Measurements from ENCODE around the gene C9orf152. TPM values are rescaled to one million over a fixed set of nuclear protein-coding genes. Genes with fewer than 3 reads are reported as not detected.
"Not testable (repeated sequence)": the region's sequence is repeated elsewhere in the genome, so short reads cannot be mapped to it uniquely, and the experiment has no call there.

C9orf152 gene
- total RNA-seq, 2 experiments from 2014 or later: not detected

DNA sequence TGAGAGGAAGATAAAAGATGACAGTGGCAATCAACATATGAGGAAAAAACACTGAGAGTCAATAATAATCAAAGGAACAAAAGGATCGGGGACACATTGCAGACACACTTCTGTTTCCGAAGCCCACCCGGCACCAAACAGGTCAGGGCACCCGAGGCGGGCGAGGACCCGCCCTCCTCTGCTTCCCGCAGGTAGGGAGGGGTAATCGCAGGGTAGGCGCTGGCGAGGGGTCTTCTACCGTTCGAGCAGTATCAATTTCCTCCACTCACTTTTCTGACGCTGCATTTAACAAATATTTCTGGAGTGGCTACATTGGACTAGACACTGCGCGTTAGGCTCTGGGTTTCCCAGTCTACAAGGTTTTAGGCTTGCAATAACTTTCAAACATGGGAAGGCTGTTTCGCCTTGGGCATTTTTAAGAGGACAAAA is 47.1 kb upstream of the C9orf152 start:
- peak overlapping the region; percentile 96 for H3K4me3 Mint-ChIP-seq
- CTCF ChIA-PET: no interaction called here
- POLR2A ChIA-PET: no interaction called here
- intact Hi-C loops (cut with micrococcal nuclease): no loop called here
- peaks cover 46% of the 10 kb centered on the region for H3K36me3 Mint-ChIP-seq (ENCODE audit: low read depth)
- DNase-seq (peak; percentile 20), ATAC-seq (no peak)
- peaks cover 46% of the 10 kb centered on the region for H3K4me1 Mint-ChIP-seq (ENCODE audit: low read depth)
- peak overlapping the region; percentile 99 for H3K27ac Mint-ChIP-seq
- H3K9me3 Mint-ChIP-seq: no peaks in the 10 kb centered on the region
- TF ChIP-seq, protein P1, sequence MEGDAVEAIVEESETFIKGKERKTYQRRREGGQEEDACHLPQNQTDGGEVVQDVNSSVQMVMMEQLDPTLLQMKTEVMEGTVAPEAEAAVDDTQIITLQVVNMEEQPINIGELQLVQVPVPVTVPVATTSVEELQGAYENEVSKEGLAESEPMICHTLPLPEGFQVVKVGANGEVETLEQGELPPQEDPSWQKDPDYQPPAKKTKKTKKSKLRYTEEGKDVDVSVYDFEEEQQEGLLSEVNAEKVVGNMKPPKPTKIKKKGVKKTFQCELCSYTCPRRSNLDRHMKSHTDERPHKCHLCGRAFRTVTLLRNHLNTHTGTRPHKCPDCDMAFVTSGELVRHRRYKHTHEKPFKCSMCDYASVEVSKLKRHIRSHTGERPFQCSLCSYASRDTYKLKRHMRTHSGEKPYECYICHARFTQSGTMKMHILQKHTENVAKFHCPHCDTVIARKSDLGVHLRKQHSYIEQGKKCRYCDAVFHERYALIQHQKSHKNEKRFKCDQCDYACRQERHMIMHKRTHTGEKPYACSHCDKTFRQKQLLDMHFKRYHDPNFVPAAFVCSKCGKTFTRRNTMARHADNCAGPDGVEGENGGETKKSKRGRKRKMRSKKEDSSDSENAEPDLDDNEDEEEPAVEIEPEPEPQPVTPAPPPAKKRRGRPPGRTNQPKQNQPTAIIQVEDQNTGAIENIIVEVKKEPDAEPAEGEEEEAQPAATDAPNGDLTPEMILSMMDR (IDR thresholded peaks at IDR 0.05): no peak
- H3K27me3 Mint-ChIP-seq: no peaks in the 10 kb centered on the region

DNA sequence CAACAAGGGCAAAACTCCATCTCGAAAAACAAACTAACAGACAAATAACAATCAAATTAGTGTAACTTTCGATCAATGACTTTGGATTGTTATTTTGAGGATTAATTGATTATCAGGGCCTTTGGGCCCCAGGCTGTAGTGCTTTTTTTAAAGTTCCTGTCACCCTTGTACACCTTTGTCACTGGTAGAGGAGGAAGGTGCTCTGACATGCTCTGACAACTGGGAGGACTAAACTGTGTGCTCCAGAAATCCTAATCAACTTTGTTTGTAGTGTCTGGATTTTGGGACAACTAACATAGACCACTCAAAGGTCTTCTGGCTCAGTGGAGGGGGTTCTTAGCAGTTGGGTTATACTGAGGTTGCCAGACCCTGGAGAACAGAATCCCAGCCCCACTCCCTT is 46.5 kb upstream of the C9orf152 start:
- H3K27me3 Mint-ChIP-seq: no peaks in the 10 kb centered on the region
- peak overlapping the region; percentile 96 for H3K4me3 Mint-ChIP-seq
- ChIA-PET CTCF (no interaction called here), POLR2A (no interaction called here)
- H3K4me1 Mint-ChIP-seq (ENCODE audit: low read depth): peaks cover 46% of the 10 kb centered on the region
- TF ChIP-seq, protein P1 (IDR thresholded peaks at IDR 0.05): no peak
- DNase-seq (no peak), ATAC-seq (no peak)
- intact Hi-C loops (cut with micrococcal nuclease): no loop called here
- peak overlapping the region; percentile 99 for H3K27ac Mint-ChIP-seq
- peaks cover 52% of the 10 kb centered on the region for H3K36me3 Mint-ChIP-seq (ENCODE audit: low read depth)
- no peaks in the 10 kb centered on the region for H3K9me3 Mint-ChIP-seq

DNA sequence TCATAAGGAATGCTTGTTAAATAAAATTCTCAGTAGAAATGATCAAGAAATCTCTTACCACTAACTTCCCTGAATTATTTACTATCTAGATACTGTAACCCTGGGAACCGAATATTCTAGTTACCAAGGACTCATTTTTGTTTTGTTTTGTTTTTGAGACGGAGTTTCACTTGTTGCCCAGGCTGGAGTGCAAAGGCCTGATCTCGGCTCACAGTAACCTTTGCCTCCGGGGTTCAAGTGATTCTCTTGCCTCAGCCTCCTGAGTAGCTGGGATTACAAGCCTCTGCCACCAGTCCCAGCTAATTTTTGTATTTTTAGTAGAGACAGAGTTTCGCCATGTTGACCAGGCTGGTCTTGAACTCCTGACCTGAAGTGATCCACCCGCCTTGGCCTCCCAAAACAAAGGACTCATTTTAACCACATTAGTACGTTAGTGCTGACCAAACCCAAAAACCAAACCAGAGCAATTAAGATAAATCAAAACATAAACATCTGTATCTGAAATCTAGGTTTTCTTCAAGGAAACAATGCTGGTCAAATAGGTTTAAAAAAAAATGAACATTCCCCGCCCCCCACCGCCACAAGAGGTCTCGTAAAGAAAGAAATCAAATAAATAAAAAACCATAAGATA is 44.7 kb upstream of the C9orf152 start:
- TF ChIP-seq, protein P1 (IDR thresholded peaks at IDR 0.05): no peak
- no peak for DNase-seq
- Mint-ChIP-seq H3K27me3 (no peaks in the 10 kb centered on the region), H3K4me1 (ENCODE audit: low read depth) (peaks cover 44% of the 10 kb centered on the region), H3K9me3 (no peaks in the 10 kb centered on the region), H3K27ac (peak overlapping the region; percentile 59), H3K36me3 (ENCODE audit: low read depth) (peaks cover 64% of the 10 kb centered on the region), H3K4me3 (peak overlapping the region; percentile 35)
- ChIA-PET CTCF (no interaction called here), POLR2A (no interaction called here)
- intact Hi-C loops (cut with micrococcal nuclease): no loop called here
- no peak for ATAC-seq

DNA sequence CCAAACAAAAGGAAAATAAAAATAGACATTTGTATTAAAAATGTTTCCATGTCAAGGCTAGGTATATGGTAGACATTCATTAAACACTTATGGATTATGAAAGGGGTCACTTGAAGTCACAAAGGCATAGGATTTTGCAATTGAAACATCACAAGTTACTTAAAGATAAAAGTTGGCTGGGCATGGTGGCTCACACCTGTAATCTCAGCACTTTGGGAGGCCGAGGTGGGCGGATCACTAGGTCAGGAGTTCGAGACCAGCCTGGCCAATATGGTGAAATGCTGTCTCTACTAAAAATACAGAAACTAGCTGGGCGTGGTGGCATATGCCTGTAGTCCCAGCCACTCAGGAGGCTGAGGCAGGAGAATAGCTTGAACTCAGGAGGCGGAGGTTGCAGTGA is 43.8 kb upstream of the C9orf152 start:
- ATAC-seq; POLR2A ChIA-PET; H3K27me3 Mint-ChIP-seq; H3K27ac Mint-ChIP-seq; H3K9me3 Mint-ChIP-seq; H3K4me3 Mint-ChIP-seq; intact Hi-C loops (cut with micrococcal nuclease); DNase-seq; CTCF ChIA-PET: not testable (repeated sequence)
- H3K4me1 Mint-ChIP-seq (ENCODE audit: low read depth): peaks cover 37% of the 10 kb centered on the region
- H3K36me3 Mint-ChIP-seq (ENCODE audit: low read depth): peaks cover 67% of the 10 kb centered on the region

DNA sequence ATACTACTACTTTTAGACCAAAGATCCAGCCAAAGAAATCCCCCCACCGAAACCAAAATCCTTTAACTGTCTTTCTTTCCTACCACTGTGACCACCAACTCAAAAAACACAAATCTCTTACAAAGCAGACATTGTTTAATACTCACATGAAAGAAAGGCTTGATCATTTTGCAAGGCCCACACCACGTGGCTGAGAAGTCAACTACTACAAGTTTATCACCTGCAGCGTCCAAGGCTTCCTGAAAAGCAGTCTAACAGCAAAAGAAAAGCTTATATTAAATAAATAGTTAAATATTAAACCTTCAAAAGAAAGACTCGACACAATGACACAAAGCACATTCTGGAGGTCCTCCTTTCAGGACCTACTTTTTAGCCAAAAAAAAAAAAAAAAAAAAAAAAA is 43.3 kb upstream of the C9orf152 start:
- peaks cover 71% of the 10 kb centered on the region for H3K36me3 Mint-ChIP-seq (ENCODE audit: low read depth)
- H3K4me1 Mint-ChIP-seq (ENCODE audit: low read depth): peaks cover 37% of the 10 kb centered on the region
- no peaks in the 10 kb centered on the region for H3K27me3 Mint-ChIP-seq
- ATAC-seq (no peak), DNase-seq (no peak)
- POLR2A ChIA-PET: no interaction called here
- TF ChIP-seq, protein P1 (IDR thresholded peaks at IDR 0.05): no peak
- no peak overlapping the region for H3K4me3 Mint-ChIP-seq
- intact Hi-C loops (cut with micrococcal nuclease): no loop called here
- CTCF ChIA-PET: no interaction called here
- no peaks in the 10 kb centered on the region for H3K9me3 Mint-ChIP-seq
- H3K27ac Mint-ChIP-seq: peak overlapping the region; percentile 68
